Measurements from ENCODE around the gene DNAAF5. TPM values are rescaled to one million over a fixed set of nuclear protein-coding genes. Genes with fewer than 3 reads are reported as not detected.
A peak's percentile ranks its signal among the peaks of the same experiment; 100 is the strongest.
"Not testable (repeated sequence)": the region's sequence is repeated elsewhere in the genome, so short reads cannot be mapped to it uniquely, and the experiment has no call there.

DNAAF5 gene
- total RNA-seq, 4 donors from 2014 or later, result 26.8 to 75.8 (median 45.3) TPM

GRCh38 chr7:749140-749551 lies 22.6 kb downstream of the DNAAF5 start:
- H3K4me1 ChIP-seq, result no peaks in the 10 kb centered on the region
- H3K36me3 ChIP-seq, result peaks cover 0 to 33% (median 0%) of the 10 kb centered on the region in 3 donors
- DNase-seq, result peak in 1 of 3 donors; percentile 34
- H3K9me3 ChIP-seq, result no peaks in the 10 kb centered on the region
- TF ChIP-seq, protein P1, sequence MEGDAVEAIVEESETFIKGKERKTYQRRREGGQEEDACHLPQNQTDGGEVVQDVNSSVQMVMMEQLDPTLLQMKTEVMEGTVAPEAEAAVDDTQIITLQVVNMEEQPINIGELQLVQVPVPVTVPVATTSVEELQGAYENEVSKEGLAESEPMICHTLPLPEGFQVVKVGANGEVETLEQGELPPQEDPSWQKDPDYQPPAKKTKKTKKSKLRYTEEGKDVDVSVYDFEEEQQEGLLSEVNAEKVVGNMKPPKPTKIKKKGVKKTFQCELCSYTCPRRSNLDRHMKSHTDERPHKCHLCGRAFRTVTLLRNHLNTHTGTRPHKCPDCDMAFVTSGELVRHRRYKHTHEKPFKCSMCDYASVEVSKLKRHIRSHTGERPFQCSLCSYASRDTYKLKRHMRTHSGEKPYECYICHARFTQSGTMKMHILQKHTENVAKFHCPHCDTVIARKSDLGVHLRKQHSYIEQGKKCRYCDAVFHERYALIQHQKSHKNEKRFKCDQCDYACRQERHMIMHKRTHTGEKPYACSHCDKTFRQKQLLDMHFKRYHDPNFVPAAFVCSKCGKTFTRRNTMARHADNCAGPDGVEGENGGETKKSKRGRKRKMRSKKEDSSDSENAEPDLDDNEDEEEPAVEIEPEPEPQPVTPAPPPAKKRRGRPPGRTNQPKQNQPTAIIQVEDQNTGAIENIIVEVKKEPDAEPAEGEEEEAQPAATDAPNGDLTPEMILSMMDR (IDR thresholded peaks at IDR 0.05), result no peak
- no peak for TF ChIP-seq POLR2A (IDR thresholded peaks at IDR 0.05)
- H3K27ac ChIP-seq, result no peak overlapping the region
- H3K4me3 ChIP-seq, result no peak overlapping the region
- H3K27me3 ChIP-seq, result no peaks in the 10 kb centered on the region

- no peak overlapping the region for H3K4me3 ChIP-seq
- no peaks in the 10 kb centered on the region for H3K9me3 ChIP-seq
- peaks cover 0 to 41% (median 0%) of the 10 kb centered on the region in 3 donors for H3K36me3 ChIP-seq
- H3K27ac ChIP-seq, result no peak overlapping the region
- no peak for TF ChIP-seq POLR2A (IDR thresholded peaks at IDR 0.05)
- TF ChIP-seq, protein P1 (IDR thresholded peaks at IDR 0.05), result no peak
- no peaks in the 10 kb centered on the region for H3K27me3 ChIP-seq
- DNase-seq, result peak in 2 of 3 donors; percentile 27 to 33
- H3K4me1 ChIP-seq, result no peaks in the 10 kb centered on the region
Observed at GRCh38 chr7:750111-750905, 23.8 kb downstream of the DNAAF5 start.

- H3K4me3 ChIP-seq, result no peak overlapping the region
- H3K36me3 ChIP-seq, result peaks cover 0 to 47% (median 0%) of the 10 kb centered on the region in 3 donors
- peak in 1 of 3 donors; percentile 25 for DNase-seq
- H3K27me3 ChIP-seq, result no peaks in the 10 kb centered on the region
- H3K27ac ChIP-seq, result no peak overlapping the region
- no peak for TF ChIP-seq POLR2A (IDR thresholded peaks at IDR 0.05)
- TF ChIP-seq, protein P1 (IDR thresholded peaks at IDR 0.05), result no peak
- H3K9me3 ChIP-seq, result no peaks in the 10 kb centered on the region
- no peaks in the 10 kb centered on the region for H3K4me1 ChIP-seq
Observed at GRCh38 chr7:751826-752225, 25.3 kb downstream of the DNAAF5 start.

DNA sequence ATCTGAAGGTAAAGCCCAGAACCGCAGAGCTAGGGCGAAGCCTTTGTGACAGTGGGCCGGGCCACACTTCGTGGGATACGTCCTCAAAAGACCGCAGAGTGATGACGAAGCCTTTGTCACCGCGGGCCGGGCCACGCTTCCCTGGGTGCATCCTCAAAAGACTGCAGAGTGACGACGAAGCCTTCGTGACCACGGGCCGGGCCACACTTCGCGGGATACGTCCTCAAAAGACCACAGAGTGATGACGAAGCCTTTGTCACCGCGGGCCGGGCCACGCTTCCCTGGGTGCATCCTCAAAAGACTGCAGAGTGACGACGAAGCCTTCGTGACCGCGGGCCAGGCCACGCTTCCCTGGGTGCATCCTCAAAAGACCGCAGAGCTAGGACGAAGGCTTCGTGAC lies 25.8 kb downstream of the DNAAF5 start:
- peaks cover 0 to 51% (median 0%) of the 10 kb centered on the region in 3 donors for H3K36me3 ChIP-seq
- not testable (repeated sequence) for H3K4me3 ChIP-seq, H3K27ac ChIP-seq, H3K27me3 ChIP-seq, H3K4me1 ChIP-seq, H3K9me3 ChIP-seq
- peak in 1 of 3 donors; percentile 43 for DNase-seq

DNA sequence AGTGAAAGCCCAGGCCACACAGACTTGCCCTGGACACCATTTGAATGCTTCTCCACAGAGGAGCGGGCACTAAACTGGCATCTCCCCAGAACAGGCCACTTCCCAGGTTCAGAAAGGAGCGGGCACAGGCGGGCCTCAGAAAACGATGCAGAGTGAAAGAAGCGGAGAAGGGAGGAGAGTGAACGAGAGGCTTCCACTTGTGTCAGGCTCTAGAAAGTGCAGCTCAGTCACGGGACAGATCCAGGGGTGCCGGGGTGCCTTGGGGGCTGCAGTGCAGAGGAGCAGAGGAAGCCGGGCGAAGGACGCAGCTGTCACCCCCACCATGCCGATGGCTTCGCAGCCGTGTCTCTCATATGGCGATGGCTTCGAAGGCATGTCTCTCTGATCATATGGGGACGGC lies 26.7 kb downstream of the DNAAF5 start:
- no peaks in the 10 kb centered on the region for H3K9me3 ChIP-seq
- peaks cover 0 to 59% (median 0%) of the 10 kb centered on the region in 3 donors for H3K36me3 ChIP-seq
- no peak for DNase-seq
- TF ChIP-seq, protein P1 (IDR thresholded peaks at IDR 0.05), result no peak
- TF ChIP-seq POLR2A (IDR thresholded peaks at IDR 0.05), result no peak
- no peak overlapping the region for H3K27ac ChIP-seq
- no peaks in the 10 kb centered on the region for H3K4me1 ChIP-seq
- H3K27me3 ChIP-seq, result no peaks in the 10 kb centered on the region
- H3K4me3 ChIP-seq, result no peak overlapping the region
